NCI-H774 (cell line): Measurements from ENCODE around the gene ARSB.
"Not testable (repeated sequence)": the region's sequence is repeated elsewhere in the genome, so short reads cannot be mapped to it uniquely, and the experiment has no call there.

Experiments used
- DNase-seq: peaks from one replicate; lab custom pipeline; 2025; lab: John Stamatoyannopoulos, UW

ARSB gene

GRCh38 chr5:78778538-78778937 is 206.6 kb downstream of the ARSB start:
- no peak for DNase-seq

DNA sequence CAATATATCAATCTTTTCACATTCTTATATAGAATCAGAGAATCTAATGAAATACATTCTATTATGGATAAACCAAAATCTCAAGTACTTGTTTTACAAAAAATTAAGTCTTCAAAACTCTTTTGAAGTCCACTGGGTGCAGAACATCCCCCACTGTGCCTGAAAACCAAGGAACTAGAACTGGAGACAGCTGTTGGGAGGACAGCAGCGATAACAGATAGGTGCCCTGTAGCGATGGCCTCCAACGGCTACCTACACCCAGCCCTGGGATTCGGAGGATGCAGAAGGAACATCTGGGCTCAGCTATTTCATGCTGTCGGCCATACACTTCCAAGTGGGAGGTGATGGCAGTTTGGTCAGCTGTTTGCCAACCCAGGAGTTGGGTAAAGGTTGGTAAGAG is 207.2 kb downstream of the ARSB start:
- DNase-seq: no peak

DNA sequence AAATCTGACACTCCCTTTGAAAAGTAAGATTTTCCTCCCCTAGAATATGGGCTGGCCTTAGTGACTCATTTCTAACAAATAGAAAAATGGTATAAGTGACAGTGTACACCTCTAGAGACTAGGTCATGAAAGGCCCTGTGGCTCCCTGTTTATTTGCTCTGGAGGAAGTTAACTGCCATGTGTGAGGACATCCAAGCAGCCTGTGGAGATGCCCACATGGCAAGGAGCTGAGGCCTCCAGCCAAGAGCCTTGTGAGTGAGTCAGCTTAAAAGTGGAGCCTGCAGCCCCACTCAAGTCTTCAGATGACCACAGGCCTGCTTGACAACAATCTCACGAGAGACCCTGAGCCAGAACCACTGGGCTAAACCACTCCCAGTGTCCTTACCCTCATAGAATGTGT is 208.5 kb downstream of the ARSB start:
- DNase-seq: no peak

- no peak for DNase-seq
Measured at GRCh38 chr5:78773655-78774054, 211.5 kb downstream of the ARSB start.

GRCh38 chr5:78771260-78772205 is 213.6 kb downstream of the ARSB start:
- DNase-seq: no peak

DNA sequence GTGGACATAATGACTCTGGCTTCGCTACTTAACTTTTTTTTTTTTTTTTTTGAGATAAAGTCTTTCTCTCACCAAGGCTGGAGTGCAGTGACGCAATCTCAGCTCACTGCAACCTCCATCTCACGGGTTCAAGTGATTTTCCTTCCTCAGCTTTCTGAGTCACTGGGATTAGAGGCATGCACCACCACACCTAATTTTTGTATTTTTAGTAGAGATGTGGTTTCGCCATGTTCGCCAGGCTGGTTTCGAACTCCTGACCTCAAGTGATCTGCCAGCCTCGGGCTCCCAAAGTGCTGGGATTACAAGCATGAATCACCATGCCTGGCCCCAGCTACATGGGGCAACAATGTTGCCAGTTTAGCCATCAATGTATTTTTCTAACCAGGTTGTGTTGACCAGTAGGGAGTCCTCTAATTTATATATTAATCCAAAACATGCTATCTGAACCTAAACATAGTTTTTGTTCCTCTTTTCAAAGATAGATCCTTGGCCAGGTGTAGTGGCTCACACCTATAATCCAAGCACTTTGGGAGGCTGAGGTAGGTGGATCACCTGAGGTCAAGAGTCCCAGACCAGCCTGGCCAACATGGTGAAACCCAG is 216.2 kb downstream of the ARSB start:
- no peak for DNase-seq

DNA sequence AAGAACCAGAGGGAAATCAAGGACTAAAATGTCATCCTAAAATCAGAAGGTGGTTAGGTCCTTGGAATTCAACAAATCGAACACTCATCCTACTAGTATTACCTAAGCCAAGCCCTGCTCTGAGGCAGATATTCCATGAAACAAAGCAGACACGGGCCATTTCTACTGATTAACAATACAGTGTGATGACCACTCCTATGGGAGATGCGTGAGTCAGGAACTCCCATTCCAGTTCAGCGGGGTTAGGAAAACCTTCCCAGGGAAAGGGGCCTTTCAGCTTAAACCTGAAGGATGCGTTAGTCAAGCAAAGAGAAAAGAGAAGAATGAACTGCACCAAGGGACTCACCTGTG is 218.7 kb downstream of the ARSB start:
- no peak for DNase-seq

GRCh38 chr5:78765756-78766411 is 219.2 kb downstream of the ARSB start:
- no peak for DNase-seq

DNA sequence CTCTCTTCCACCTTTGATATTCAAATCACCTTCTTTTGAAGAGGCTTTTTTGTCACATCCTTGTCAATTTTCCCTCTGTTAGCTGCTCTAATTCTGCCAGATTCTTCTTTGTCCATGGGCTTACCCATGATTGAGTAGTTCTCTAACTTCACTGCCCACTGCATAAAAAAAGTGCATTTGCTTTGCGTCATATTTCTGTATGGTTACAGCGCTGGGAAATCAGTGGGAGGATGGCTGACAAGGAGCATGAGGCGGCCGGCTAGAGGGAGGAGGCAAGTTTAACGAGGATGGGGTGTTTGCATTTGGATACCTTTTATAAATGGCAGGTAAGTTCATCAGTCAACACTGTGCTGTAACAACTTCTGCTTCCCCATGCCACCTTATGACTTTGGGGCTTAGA is 220.0 kb downstream of the ARSB start:
- DNase-seq: no peak

DNA sequence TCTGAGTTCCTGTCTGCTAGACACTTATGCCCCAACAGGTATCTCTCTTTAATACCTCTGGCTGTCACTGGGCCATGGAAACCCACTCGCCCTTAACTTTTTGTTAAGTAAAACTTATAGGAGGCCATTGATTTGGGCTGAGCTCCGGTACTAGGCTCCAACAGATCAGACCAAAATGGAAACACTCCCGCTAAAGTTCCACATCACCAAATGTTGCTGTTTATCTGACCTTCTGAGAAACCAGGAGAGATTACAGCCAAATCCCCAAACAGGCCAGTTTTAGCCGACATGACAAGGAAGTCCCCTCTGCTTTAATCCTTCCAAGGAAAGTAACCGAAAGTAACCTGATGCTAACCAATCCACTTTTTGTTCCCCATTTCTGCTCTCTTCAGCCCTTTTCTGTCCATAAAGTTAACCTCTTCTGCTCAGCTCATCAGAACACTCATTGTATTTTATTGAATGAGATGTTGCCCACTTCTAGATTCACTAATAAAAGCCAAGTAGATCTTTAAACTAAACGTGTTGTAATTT is 221.4 kb downstream of the ARSB start:
- DNase-seq: no peak

- DNase-seq: not testable (repeated sequence)
Measured at GRCh38 chr5:78762743-78763142, 222.4 kb downstream of the ARSB start.

DNA sequence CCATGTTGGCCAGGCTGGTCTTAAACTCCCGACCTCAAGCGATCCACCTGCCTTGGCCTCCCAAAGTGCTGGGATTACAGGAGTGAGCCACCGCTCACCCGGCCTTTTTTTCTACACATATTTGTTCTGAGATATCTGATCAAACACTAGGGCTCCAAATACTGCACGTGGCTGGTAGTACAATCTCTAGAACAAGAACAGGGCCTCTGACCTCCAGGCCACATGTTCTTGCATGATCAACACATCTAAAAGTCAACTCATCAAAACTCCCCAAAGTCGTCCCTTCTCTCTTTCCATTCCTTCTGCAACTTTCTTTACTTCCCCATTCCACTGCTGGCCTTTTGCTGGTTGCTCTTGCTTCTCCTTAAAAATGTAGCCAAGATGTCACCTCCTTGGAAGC is 223.3 kb downstream of the ARSB start:
- no peak for DNase-seq

DNA sequence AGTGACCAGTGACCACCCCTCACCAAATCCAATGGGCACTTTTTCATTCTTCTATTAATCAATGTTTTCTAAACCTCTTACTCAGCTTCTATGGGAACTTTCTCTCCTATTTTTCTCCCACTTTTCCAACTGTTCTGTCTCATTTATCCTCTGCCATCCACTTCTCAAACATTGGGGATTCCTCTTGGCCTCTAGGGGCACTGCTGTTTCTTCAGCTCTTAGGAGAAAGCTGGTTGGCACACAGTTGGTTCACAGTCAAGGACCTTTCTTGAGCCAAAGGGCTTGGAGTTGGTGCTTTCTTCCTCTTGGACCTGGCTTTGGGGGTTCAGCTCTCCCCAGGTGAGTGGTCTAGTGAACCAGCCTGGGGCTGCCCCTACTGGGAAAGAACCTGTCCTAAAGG is 224.3 kb downstream of the ARSB start:
- no peak for DNase-seq

- DNase-seq: no peak
Measured at GRCh38 chr5:78760366-78760765, 224.7 kb downstream of the ARSB start.

DNA sequence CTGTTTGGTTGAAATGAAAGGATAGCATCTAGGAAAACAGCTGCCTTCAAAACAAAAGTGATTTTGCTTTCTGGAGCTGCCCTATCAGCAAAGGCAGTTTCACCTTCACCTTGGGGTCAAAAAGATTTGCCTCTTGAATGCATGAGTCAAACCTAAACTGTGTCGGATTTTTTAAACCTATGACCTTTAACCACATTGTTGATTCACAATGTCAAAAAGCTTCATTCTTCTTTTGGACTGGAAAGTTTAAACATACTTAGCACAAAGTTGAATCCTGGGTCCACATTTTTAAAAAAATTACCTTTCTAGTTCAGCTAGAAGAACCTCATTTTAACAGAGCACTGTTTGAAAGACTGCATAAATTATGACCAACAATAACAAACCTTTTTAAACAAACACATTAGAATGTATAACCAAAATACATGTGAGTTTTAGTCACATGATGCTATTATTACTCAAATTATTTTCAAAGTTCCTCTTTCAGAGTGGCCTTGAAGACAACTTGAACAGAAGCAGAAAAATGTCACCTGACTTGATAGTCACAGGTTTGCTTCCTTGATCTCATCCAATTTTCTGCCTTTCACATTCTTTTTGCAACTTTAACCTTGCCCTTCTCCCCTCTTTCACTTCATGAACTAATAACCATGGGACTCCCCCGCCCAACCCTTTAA is 226.8 kb downstream of the ARSB start:
- no peak for DNase-seq

DNA sequence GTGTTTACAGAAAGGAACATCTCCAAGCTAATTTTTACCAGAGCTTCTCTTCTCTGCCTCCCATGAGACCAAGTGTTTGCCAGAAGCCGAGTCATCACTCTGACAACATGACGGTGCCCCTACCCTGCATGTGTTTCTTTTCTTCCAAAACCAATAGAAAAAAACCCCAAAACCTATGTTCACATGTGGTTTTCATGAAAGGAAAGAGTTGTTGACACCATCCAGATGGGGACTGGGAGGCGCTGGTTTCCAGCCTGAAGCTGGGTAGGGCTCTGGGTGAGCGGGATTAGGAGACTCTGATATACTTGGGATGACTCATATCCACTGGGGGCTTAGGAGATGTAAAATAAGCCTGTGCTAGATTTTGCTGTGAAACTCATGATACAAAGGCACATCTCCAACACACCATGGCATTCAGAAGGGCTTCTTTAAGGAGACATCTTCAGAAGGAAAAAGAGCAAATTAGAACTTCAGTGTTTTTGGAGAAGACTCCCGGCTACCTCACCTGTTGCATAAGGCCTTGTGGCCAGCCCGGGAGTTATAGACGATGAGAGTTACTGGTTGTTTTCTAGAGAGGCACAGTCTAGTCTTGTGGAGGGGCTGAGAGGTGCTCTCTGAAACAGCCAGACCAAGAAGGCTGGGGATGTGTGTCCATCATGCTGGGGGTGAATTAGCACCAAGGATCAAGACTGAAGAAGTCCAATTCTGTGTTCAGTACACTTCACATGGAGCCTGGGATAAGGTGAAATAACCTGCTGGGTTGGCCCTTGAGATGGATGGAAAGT is 227.6 kb downstream of the ARSB start:
- DNase-seq: no peak

GRCh38 chr5:78756858-78757257 is 228.3 kb downstream of the ARSB start:
- DNase-seq: no peak

- no peak for DNase-seq
Measured at GRCh38 chr5:78755822-78756429, 229.2 kb downstream of the ARSB start.

DNA sequence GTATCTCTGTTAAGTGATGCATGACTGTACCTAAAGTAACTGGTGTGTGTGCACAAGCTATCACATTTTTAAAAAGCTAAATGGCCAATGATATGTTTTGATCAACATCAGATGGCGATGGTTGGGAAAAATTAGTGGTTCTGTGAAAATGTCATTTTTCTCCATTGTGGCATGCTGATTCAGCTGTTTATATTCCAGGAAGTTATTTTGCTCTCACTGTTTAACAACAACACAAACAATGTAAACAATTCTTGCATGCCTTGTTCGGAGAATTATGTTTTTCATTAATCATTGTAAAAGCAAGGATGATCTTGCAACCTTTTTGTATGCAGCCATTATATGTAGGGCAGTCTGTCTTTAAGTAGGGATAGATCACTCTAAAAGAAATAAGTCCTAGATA is 230.5 kb downstream of the ARSB start:
- no peak for DNase-seq

DNA sequence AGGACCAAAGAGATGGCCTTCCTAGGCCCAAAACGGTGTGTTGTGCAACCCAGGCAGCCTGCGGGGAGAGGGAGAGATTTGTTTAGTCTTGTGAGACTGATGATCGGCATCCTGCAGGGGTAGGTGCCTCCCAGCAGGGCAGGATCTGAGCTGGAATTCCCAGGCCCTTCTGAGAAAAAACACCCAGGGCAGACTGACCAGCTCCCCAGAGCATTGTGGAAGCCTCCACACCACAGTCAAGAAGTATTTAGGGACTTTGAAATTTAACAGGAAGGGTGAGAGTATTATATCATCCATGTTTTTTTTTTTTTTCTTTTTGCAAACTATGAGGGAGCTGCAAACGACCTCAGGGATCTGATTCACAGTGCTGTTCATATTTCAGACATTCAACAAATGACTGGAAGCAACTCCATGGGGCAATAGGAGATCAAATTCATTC is 232.0 kb downstream of the ARSB start:
- no peak for DNase-seq

GRCh38 chr5:78751872-78752271 is 233.2 kb downstream of the ARSB start:
- DNase-seq: no peak
